K562 (cell line): Measurements from ENCODE around the gene TRIAP1. TPM values are rescaled to one million over a fixed set of nuclear protein-coding genes. Genes with fewer than 3 reads are reported as not detected.

Experiments used
- ARID1B ChIP-seq: fragments of 450-650 bp; IDR thresholded peaks from 2 replicates; pipeline ENCODE4 v1.6.1; 2016; ENCODE audit warnings: antibody characterized with exemption, mild to moderate bottlenecking, inconsistent platforms
- BMI1 ChIP-seq: fragments of 150-350 bp; IDR thresholded peaks from 2 replicates; pipeline ENCODE4 v1.6.1; 2014; ENCODE audit warnings: low read length
- CHD2 ChIP-seq: IDR thresholded peaks from 2 replicates; pipeline ENCODE4 v1.6.1; 2011; ENCODE audit warnings: low read depth, low read length
- CREBBP ChIP-seq: IDR thresholded peaks from one replicate; pipeline ENCODE4 v1.6.1; 2012; ENCODE audit warnings: low read depth, mild to moderate bottlenecking, control low read depth, inconsistent platforms, low read length
- GTF2A2 ChIP-seq: IDR thresholded peaks from 2 replicates; pipeline ENCODE4 v1.6.1; 2016; ENCODE audit warnings: mild to moderate bottlenecking, missing genetic modification characterization, missing compliant biosample characterization
- HLTF ChIP-seq: fragments of 450-650 bp; IDR thresholded peaks from 2 replicates; pipeline ENCODE4 v1.6.1; 2016
- HMG20A ChIP-seq: fragments of 450-650 bp; formaldehyde crosslinking; conservative IDR thresholded peaks from 2 replicates; pipeline ENCODE4 v1.4.0; 2020; ENCODE audit warnings: mild to moderate bottlenecking, mixed read lengths
- MAFG ChIP-seq: fragments of 450-650 bp; conservative IDR thresholded peaks from 2 replicates; pipeline ENCODE4 v1.6.1; 2016; ENCODE audit warnings: missing genetic modification characterization, missing compliant biosample characterization
- MCM2 ChIP-seq: fragments of 450-650 bp; IDR thresholded peaks from 2 replicates; pipeline ENCODE4 v1.6.1; 2017; ENCODE audit warnings: low read depth, mild to moderate bottlenecking
- PCBP2 ChIP-seq: fragments of 200-400 bp; formaldehyde crosslinking; IDR thresholded peaks from 2 replicates; pipeline ENCODE4 v1.6.1; 2018; ENCODE audit warnings: low read length, low read depth, mild to moderate bottlenecking, moderate library complexity; ENCODE audit not compliant: poor library complexity, severe bottlenecking
- POU5F1 ChIP-seq: fragments of 150-350 bp; IDR thresholded peaks from 2 replicates; pipeline ENCODE4 v1.6.1; 2014; ENCODE audit warnings: borderline replicate concordance, low read length, low read depth, mild to moderate bottlenecking; ENCODE audit not compliant: partially characterized antibody
- RUNX1 ChIP-seq: sonication (generic); IDR thresholded peaks from 2 replicates; pipeline ENCODE4 v1.6.1; 2016; ENCODE audit warnings: antibody characterized with exemption, low read depth
- SRSF3 ChIP-seq: fragments of 200-400 bp; formaldehyde crosslinking; IDR thresholded peaks from 2 replicates; pipeline ENCODE4 v1.6.1; 2016; ENCODE audit warnings: mild to moderate bottlenecking, low read length, moderate library complexity; ENCODE audit not compliant: insufficient read depth
- ZNF12 ChIP-seq: sonication (generic); formaldehyde crosslinking; IDR thresholded peaks from 2 replicates; pipeline ENCODE4 v1.4.0; 2020; ENCODE audit warnings: mild to moderate bottlenecking, missing genetic modification reagents
- ZNF408 ChIP-seq: fragments of 250-450 bp; sonication (Bioruptor Pico); IDR thresholded peaks from 2 replicates; pipeline ENCODE4 v1.4.0; 2020; ENCODE audit warnings: low read depth, mild to moderate bottlenecking, moderate library complexity
- ZNF436 ChIP-seq: fragments of 250-450, 450-650 bp; sonication (Bioruptor Pico); formaldehyde crosslinking; IDR thresholded peaks from 2 replicates; pipeline ENCODE4 v1.7.0; 2020; ENCODE audit warnings: mild to moderate bottlenecking
- ZNF57 ChIP-seq: fragments of 450-650 bp; formaldehyde crosslinking; IDR thresholded peaks from 2 replicates; pipeline ENCODE4 v1.4.0; 2020; ENCODE audit warnings: mild to moderate bottlenecking, moderate library complexity
- ZNF696 ChIP-seq: fragments of 250-450 bp; sonication (Bioruptor Pico); conservative IDR thresholded peaks from 2 replicates; pipeline ENCODE4 v1.4.0; 2020; ENCODE audit warnings: mild to moderate bottlenecking, moderate library complexity
- ZSCAN32 ChIP-seq: fragments of 450-650 bp; formaldehyde crosslinking; IDR thresholded peaks from 2 replicates; pipeline ENCODE4 v1.4.0; 2020; ENCODE audit warnings: mild to moderate bottlenecking, moderate library complexity
- polyA plus RNA-seq, 8 experiments: library from polyadenylated mRNA; depleted of rRNA in 4 of 8; stranded (reverse) in 5 of 8; unstranded in 3 of 8; fragments of >200 nt; fragmentation: Nextera tagmentation in 2 of 8; fragmentation: Illumina TruSeq in 1 of 8; extraction: Ambion mirVana in 2 of 8; extraction: Trizol in 1 of 8; gene quantifications; 2 replicates each; pipeline versions ENCODE4 v1.2.1 to v1.2.3, GENCODE V29; 2011 to 2014; ENCODE audit warnings: inconsistent platforms in 1 of 8, missing spikeins in 1 of 8
- total RNA-seq, 7 experiments: library from RNA; depleted of rRNA in 6 of 7; stranded (reverse); fragments of >200 nt in 6 of 7; fragmentation: Illumina TruSeq in 2 of 7; extraction: Trizol in 2 of 7; gene quantifications; 2 replicates each; pipeline versions ENCODE4 v1.2.1 to v1.2.3, GENCODE V29; 2011 to 2021; ENCODE audit warnings: low replicate concordance in 1 of 7
- TF ChIP-seq, protein P1 (sequence below): fragments of 450-650 bp; formaldehyde crosslinking; IDR thresholded peaks from 2 replicates; pipeline ENCODE4 v1.4.0; 2020; ENCODE audit warnings: mild to moderate bottlenecking, moderate library complexity
- TF ChIP-seq, protein P2 (sequence below): fragments of 450-650 bp; formaldehyde crosslinking; IDR thresholded peaks from 2 replicates; pipeline ENCODE4 v1.4.0; 2022; ENCODE audit warnings: missing genetic modification characterization
- TF ChIP-seq, protein P3 (sequence below): fragments of 250-450 bp; sonication (Bioruptor Pico); IDR thresholded peaks from 2 replicates; pipeline ENCODE4 v1.4.0; 2020
- TF ChIP-seq, protein P4 (sequence below): IDR thresholded peaks from 2 replicates; pipeline ENCODE4 v1.6.1; 2011; ENCODE audit not compliant: insufficient read length; ENCODE audit errors: extremely low read depth
- TF ChIP-seq, protein P5 (sequence below): fragments of 250-450 bp; sonication (Bioruptor Pico); IDR thresholded peaks from 2 replicates; pipeline ENCODE4 v1.8.0; 2021; ENCODE audit warnings: mild to moderate bottlenecking, moderate library complexity

The TRIAP1 gene
- total and polyA plus RNA-seq, 9 of the 15 experiments (the other 6 are each of a cell fraction or from before 2014, with no cell fraction given) = 37.3 to 354 (median 65.4) TPM

DNA sequence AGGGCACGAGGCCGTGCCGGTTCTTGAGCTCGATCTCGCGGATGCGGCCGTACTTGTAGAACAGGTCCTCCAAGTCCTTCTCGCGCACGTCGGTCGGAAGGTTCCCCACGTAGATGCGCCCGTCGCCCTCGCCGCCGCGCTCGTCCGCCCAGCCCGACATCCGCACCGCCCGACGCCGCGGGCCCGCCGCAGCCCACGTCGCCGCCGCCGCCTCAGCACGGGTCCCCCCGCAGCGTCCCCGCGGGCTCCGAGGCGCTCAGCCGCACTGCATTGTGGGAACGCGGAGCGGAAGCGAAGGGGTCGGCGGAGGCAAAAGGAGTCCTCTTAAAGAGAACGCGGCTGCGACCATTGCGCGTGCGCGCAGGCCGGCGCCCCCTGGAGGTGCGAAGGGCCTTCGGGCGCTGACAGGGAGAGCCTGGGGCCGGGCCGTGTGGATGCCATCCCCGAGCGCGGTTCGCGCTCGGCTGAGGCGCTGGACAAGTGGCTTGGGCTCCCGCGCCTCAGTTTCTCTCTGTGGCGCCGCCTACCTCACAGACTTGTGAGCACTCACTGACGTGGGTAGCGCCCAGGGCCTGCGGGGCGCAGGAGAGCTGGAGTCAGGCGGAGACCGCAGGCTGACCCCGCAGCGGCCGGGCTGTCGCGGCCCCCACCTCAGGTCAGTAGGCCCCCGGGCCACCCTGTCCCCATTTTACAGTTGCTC, 23.4 kb upstream of the TRIAP1 start, which contains the start of gene SRSF9 (continued):
- TF ChIP-seq, protein P1, sequence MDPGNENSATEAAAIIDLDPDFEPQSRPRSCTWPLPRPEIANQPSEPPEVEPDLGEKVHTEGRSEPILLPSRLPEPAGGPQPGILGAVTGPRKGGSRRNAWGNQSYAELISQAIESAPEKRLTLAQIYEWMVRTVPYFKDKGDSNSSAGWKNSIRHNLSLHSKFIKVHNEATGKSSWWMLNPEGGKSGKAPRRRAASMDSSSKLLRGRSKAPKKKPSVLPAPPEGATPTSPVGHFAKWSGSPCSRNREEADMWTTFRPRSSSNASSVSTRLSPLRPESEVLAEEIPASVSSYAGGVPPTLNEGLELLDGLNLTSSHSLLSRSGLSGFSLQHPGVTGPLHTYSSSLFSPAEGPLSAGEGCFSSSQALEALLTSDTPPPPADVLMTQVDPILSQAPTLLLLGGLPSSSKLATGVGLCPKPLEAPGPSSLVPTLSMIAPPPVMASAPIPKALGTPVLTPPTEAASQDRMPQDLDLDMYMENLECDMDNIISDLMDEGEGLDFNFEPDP (CRISPR knock-in tag) = no peak
- no peak for TF ChIP-seq ZNF12
- TF ChIP-seq ARID1B = peak; percentile 47; the same call in 1 of the 2 replicates
- 0 out of 2 replicates have a peak, but pooled peaks have one; percentile 14 for TF ChIP-seq CHD2
- no peak for TF ChIP-seq ZNF436 (CRISPR knock-in tag)
- TF ChIP-seq ZNF408 (CRISPR knock-in tag) = no peak
- no peak for TF ChIP-seq RUNX1
- TF ChIP-seq, protein P2, sequence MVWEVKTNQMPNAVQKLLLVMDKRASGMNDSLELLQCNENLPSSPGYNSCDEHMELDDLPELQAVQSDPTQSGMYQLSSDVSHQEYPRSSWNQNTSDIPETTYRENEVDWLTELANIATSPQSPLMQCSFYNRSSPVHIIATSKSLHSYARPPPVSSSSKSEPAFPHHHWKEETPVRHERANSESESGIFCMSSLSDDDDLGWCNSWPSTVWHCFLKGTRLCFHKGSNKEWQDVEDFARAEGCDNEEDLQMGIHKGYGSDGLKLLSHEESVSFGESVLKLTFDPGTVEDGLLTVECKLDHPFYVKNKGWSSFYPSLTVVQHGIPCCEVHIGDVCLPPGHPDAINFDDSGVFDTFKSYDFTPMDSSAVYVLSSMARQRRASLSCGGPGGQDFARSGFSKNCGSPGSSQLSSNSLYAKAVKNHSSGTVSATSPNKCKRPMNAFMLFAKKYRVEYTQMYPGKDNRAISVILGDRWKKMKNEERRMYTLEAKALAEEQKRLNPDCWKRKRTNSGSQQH = no peak
- TF ChIP-seq SRSF3 = no peak
- TF ChIP-seq, protein P3, sequence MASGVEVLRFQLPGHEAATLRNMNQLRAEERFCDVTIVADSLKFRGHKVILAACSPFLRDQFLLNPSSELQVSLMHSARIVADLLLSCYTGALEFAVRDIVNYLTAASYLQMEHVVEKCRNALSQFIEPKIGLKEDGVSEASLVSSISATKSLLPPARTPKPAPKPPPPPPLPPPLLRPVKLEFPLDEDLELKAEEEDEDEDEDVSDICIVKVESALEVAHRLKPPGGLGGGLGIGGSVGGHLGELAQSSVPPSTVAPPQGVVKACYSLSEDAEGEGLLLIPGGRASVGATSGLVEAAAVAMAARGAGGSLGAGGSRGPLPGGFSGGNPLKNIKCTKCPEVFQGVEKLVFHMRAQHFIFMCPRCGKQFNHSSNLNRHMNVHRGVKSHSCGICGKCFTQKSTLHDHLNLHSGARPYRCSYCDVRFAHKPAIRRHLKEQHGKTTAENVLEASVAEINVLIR = no peak; the same call in 1 of the 2 replicates
- TF ChIP-seq HLTF = no peak
- TF ChIP-seq MCM2 = no peak
- TF ChIP-seq HMG20A = no peak
- TF ChIP-seq ZNF696 (CRISPR knock-in tag) = no peak
- peak; percentile 67; the same call in 1 of the 2 replicates for TF ChIP-seq ZNF57 (CRISPR knock-in tag)
- no peak for TF ChIP-seq MAFG (tag)
- TF ChIP-seq ZSCAN32 (CRISPR knock-in tag) = 0 out of 2 replicates have a peak, but pooled peaks have one; percentile 43
- TF ChIP-seq CREBBP = no peak
- TF ChIP-seq, protein P4, sequence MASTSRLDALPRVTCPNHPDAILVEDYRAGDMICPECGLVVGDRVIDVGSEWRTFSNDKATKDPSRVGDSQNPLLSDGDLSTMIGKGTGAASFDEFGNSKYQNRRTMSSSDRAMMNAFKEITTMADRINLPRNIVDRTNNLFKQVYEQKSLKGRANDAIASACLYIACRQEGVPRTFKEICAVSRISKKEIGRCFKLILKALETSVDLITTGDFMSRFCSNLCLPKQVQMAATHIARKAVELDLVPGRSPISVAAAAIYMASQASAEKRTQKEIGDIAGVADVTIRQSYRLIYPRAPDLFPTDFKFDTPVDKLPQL = no peak
- no peak for TF ChIP-seq GTF2A2 (tag)
- no peak for TF ChIP-seq PCBP2
- TF ChIP-seq, protein P5, sequence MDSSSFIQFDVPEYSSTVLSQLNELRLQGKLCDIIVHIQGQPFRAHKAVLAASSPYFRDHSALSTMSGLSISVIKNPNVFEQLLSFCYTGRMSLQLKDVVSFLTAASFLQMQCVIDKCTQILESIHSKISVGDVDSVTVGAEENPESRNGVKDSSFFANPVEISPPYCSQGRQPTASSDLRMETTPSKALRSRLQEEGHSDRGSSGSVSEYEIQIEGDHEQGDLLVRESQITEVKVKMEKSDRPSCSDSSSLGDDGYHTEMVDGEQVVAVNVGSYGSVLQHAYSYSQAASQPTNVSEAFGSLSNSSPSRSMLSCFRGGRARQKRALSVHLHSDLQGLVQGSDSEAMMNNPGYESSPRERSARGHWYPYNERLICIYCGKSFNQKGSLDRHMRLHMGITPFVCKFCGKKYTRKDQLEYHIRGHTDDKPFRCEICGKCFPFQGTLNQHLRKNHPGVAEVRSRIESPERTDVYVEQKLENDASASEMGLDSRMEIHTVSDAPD (CRISPR knock-in tag) = no peak
- TF ChIP-seq BMI1 = no peak
- no peak for TF ChIP-seq POU5F1
